ENCODE measurements around the gene CHD9.
"Not testable (repeated sequence)": the region's sequence is repeated elsewhere in the genome, so short reads cannot be mapped to it uniquely, and the experiment has no call there.

Gene CHD9

GRCh38 chr16:53065461-53066061 is 10.8 kb downstream of the CHD9 start:
- no peaks in the 10 kb centered on the region for H3K9me3 ChIP-seq (ENCODE audit: control insufficient read depth, low read length)
- no peak overlapping the region for H3K4me3 ChIP-seq (ENCODE audit: low read length)
- H3K9ac ChIP-seq (ENCODE audit: low read length) = no peak overlapping the region
- H3K36me3 ChIP-seq (ENCODE audit: control insufficient read depth, insufficient read depth, low read length) = no peaks in the 10 kb centered on the region
- H3K27me3 ChIP-seq (ENCODE audit: control insufficient read depth, insufficient read depth, low read length) = no peaks in the 10 kb centered on the region
- H3K4me1 ChIP-seq (ENCODE audit: control insufficient read depth, insufficient read depth, low read length) = peaks cover 15% of the 10 kb centered on the region

- Histone ChIP-seq H3K27me3 (ENCODE audit: control insufficient read depth, insufficient read depth, low read length) (no peaks in the 10 kb centered on the region), H3K4me3 (ENCODE audit: low read length) (no peak overlapping the region), H3K36me3 (ENCODE audit: control insufficient read depth, insufficient read depth, low read length) (no peaks in the 10 kb centered on the region), H3K9me3 (ENCODE audit: control insufficient read depth, low read length) (no peaks in the 10 kb centered on the region), H3K9ac (ENCODE audit: low read length) (no peak overlapping the region), H3K4me1 (ENCODE audit: control insufficient read depth, insufficient read depth, low read length) (no peaks in the 10 kb centered on the region)
These were observed 12.9 kb downstream of the CHD9 start for GRCh38 chr16:53067675-53068074.

- Histone ChIP-seq H3K9me3 (ENCODE audit: control insufficient read depth, low read length) (no peaks in the 10 kb centered on the region), H3K9ac (ENCODE audit: low read length) (no peak overlapping the region), H3K4me1 (ENCODE audit: control insufficient read depth, insufficient read depth, low read length) (no peaks in the 10 kb centered on the region), H3K4me3 (ENCODE audit: low read length) (no peak overlapping the region), H3K27me3 (ENCODE audit: control insufficient read depth, insufficient read depth, low read length) (no peaks in the 10 kb centered on the region), H3K36me3 (ENCODE audit: control insufficient read depth, insufficient read depth, low read length) (no peaks in the 10 kb centered on the region)
These were observed 13.6 kb downstream of the CHD9 start for GRCh38 chr16:53068423-53068833.

GRCh38 chr16:53069772-53070171 is 15.0 kb downstream of the CHD9 start:
- Histone ChIP-seq H3K9ac (ENCODE audit: low read length) (no peak overlapping the region), H3K27me3 (ENCODE audit: control insufficient read depth, insufficient read depth, low read length) (no peaks in the 10 kb centered on the region), H3K4me1 (ENCODE audit: control insufficient read depth, insufficient read depth, low read length) (no peaks in the 10 kb centered on the region), H3K9me3 (ENCODE audit: control insufficient read depth, low read length) (no peaks in the 10 kb centered on the region), H3K36me3 (ENCODE audit: control insufficient read depth, insufficient read depth, low read length) (no peaks in the 10 kb centered on the region), H3K4me3 (ENCODE audit: low read length) (no peak overlapping the region)

- Histone ChIP-seq H3K27me3 (ENCODE audit: control insufficient read depth, insufficient read depth, low read length) (no peaks in the 10 kb centered on the region), H3K9ac (ENCODE audit: low read length) (no peak overlapping the region), H3K36me3 (ENCODE audit: control insufficient read depth, insufficient read depth, low read length) (no peaks in the 10 kb centered on the region), H3K4me1 (ENCODE audit: control insufficient read depth, insufficient read depth, low read length) (no peaks in the 10 kb centered on the region), H3K9me3 (ENCODE audit: control insufficient read depth, low read length) (no peaks in the 10 kb centered on the region), H3K4me3 (ENCODE audit: low read length) (no peak overlapping the region)
These were observed 17.0 kb downstream of the CHD9 start for GRCh38 chr16:53071748-53072301.

- Histone ChIP-seq H3K4me1 (ENCODE audit: control insufficient read depth, insufficient read depth, low read length) (no peaks in the 10 kb centered on the region), H3K36me3 (ENCODE audit: control insufficient read depth, insufficient read depth, low read length) (no peaks in the 10 kb centered on the region), H3K4me3 (ENCODE audit: low read length) (no peak overlapping the region), H3K27me3 (ENCODE audit: control insufficient read depth, insufficient read depth, low read length) (no peaks in the 10 kb centered on the region), H3K9me3 (ENCODE audit: control insufficient read depth, low read length) (no peaks in the 10 kb centered on the region), H3K9ac (ENCODE audit: low read length) (no peak overlapping the region)
These were observed 18.2 kb downstream of the CHD9 start for GRCh38 chr16:53073022-53073421.

- not testable (repeated sequence) for H3K9ac ChIP-seq (ENCODE audit: low read length); H3K27me3 ChIP-seq (ENCODE audit: control insufficient read depth, insufficient read depth, low read length); H3K4me1 ChIP-seq (ENCODE audit: control insufficient read depth, insufficient read depth, low read length); H3K36me3 ChIP-seq (ENCODE audit: control insufficient read depth, insufficient read depth, low read length); H3K9me3 ChIP-seq (ENCODE audit: control insufficient read depth, low read length); H3K4me3 ChIP-seq (ENCODE audit: low read length)
These were observed 19.5 kb downstream of the CHD9 start for GRCh38 chr16:53074296-53074695.

GRCh38 chr16:53075461-53075860 is 20.7 kb downstream of the CHD9 start:
- H3K36me3 ChIP-seq (ENCODE audit: control insufficient read depth, insufficient read depth, low read length); H3K9me3 ChIP-seq (ENCODE audit: control insufficient read depth, low read length); H3K4me1 ChIP-seq (ENCODE audit: control insufficient read depth, insufficient read depth, low read length); H3K9ac ChIP-seq (ENCODE audit: low read length); H3K4me3 ChIP-seq (ENCODE audit: low read length); H3K27me3 ChIP-seq (ENCODE audit: control insufficient read depth, insufficient read depth, low read length): not testable (repeated sequence)

- no peaks in the 10 kb centered on the region for H3K27me3 ChIP-seq (ENCODE audit: control insufficient read depth, insufficient read depth, low read length)
- no peaks in the 10 kb centered on the region for H3K36me3 ChIP-seq (ENCODE audit: control insufficient read depth, insufficient read depth, low read length)
- no peak overlapping the region for H3K4me3 ChIP-seq (ENCODE audit: low read length)
- H3K9ac ChIP-seq (ENCODE audit: low read length) = no peak overlapping the region
- H3K4me1 ChIP-seq (ENCODE audit: control insufficient read depth, insufficient read depth, low read length) = peaks cover 9% of the 10 kb centered on the region
- no peaks in the 10 kb centered on the region for H3K9me3 ChIP-seq (ENCODE audit: control insufficient read depth, low read length)
These were observed 23.5 kb downstream of the CHD9 start for GRCh38 chr16:53078247-53078646.

- Histone ChIP-seq H3K36me3 (ENCODE audit: control insufficient read depth, insufficient read depth, low read length) (no peaks in the 10 kb centered on the region), H3K4me1 (ENCODE audit: control insufficient read depth, insufficient read depth, low read length) (peaks cover 9% of the 10 kb centered on the region), H3K9me3 (ENCODE audit: control insufficient read depth, low read length) (no peaks in the 10 kb centered on the region), H3K4me3 (ENCODE audit: low read length) (no peak overlapping the region), H3K27me3 (ENCODE audit: control insufficient read depth, insufficient read depth, low read length) (no peaks in the 10 kb centered on the region), H3K9ac (ENCODE audit: low read length) (no peak overlapping the region)
These were observed 24.1 kb downstream of the CHD9 start for GRCh38 chr16:53078765-53079485.

- peaks cover 14% of the 10 kb centered on the region for H3K4me1 ChIP-seq (ENCODE audit: control insufficient read depth, insufficient read depth, low read length)
- H3K4me3 ChIP-seq (ENCODE audit: low read length) = no peak overlapping the region
- H3K27me3 ChIP-seq (ENCODE audit: control insufficient read depth, insufficient read depth, low read length) = no peaks in the 10 kb centered on the region
- no peaks in the 10 kb centered on the region for H3K36me3 ChIP-seq (ENCODE audit: control insufficient read depth, insufficient read depth, low read length)
- no peaks in the 10 kb centered on the region for H3K9me3 ChIP-seq (ENCODE audit: control insufficient read depth, low read length)
- no peak overlapping the region for H3K9ac ChIP-seq (ENCODE audit: low read length)
These were observed 25.7 kb downstream of the CHD9 start for GRCh38 chr16:53080345-53081031.

GRCh38 chr16:53081032-53081424 is 26.2 kb downstream of the CHD9 start:
- H3K27me3 ChIP-seq (ENCODE audit: control insufficient read depth, insufficient read depth, low read length) = no peaks in the 10 kb centered on the region
- H3K4me1 ChIP-seq (ENCODE audit: control insufficient read depth, insufficient read depth, low read length) = peaks cover 19% of the 10 kb centered on the region
- H3K9ac ChIP-seq (ENCODE audit: low read length) = no peak overlapping the region
- no peaks in the 10 kb centered on the region for H3K36me3 ChIP-seq (ENCODE audit: control insufficient read depth, insufficient read depth, low read length)
- no peak overlapping the region for H3K4me3 ChIP-seq (ENCODE audit: low read length)
- no peaks in the 10 kb centered on the region for H3K9me3 ChIP-seq (ENCODE audit: control insufficient read depth, low read length)
